Sigmoid colon (tissue), 4 donors: Measurements from ENCODE around the gene STRIP2.

ENCODE experiments used
- CTCF ChIP-seq, 4 experiments: fragments of 450-650 bp in 3 of 4; fragments of 200-600 bp in 1 of 4; IDR thresholded peaks; one replicate each; pipeline ENCODE4 v1.5.1; 2016 to 2019; ENCODE audit warnings: antibody characterized with exemption in 4 of 4, mild to moderate bottlenecking in 3 of 4, moderate library complexity in 2 of 4
- POLR2A ChIP-seq, 2 donors: fragments of 450-650 bp; IDR thresholded peaks; one replicate each; pipeline ENCODE4 v1.6.1; 2016; ENCODE audit warnings: antibody characterized with exemption in 2 of 2, mild to moderate bottlenecking in 2 of 2, moderate library complexity in 2 of 2
- POLR2AphosphoS5 ChIP-seq, 4 donors: sonication (generic); formaldehyde crosslinking; IDR thresholded peaks; one replicate each; pipeline ENCODE4 v1.6.1; 2017; ENCODE audit warnings: antibody characterized with exemption in 4 of 4

DNA sequence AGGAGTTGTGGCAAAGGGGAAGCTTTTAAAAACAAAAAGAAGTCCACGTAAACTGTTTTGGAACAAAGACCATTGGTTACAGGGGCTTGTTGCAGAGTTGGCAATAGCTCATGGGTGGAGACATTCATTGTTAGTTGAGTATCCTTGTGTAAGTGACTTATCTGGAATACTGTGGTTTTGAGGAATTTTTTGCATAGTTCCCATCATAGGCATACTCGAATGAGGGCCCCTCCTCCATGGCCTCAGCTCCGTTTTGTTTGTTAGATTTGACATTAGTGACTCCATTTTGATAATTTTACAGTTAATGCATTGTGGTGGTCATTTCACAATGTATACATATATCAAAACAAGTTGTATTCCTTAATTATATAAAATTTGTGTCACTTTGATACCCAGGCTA, 55.3 kb downstream of the STRIP2 start:
- TF ChIP-seq CTCF (IDR thresholded peaks at IDR 0.05) (no peak), POLR2AphosphoS5 (IDR thresholded peaks at IDR 0.05) (no peak), POLR2A (IDR thresholded peaks at IDR 0.05) (no peak)
